HEK293 (cell line): ENCODE measurements around the gene TWF2.

Experiments
- CTCF ChIA-PET: fragments of 350-600 bp; formaldehyde crosslinking; extraction: SDS; loops from one replicate; lab custom pipeline; 2021; ENCODE audit warnings: antibody characterized with exemption; lab: Yijun Ruan, JAX
- POLR2A ChIA-PET: fragments of 300-600 bp; formaldehyde crosslinking; extraction: SDS; loops from one replicate; lab custom pipeline; 2020; ENCODE audit warnings: antibody characterized with exemption, inconsistent platforms; lab: Yijun Ruan, JAX
- H3K27ac ChIP-seq: fragments of 200-500 bp; sonication (Bioruptor generic); 2 replicates; pipeline ENCODE4 v1.5.1; 2014; ENCODE audit warnings: low read depth, low read length, control low read depth, inconsistent platforms; ENCODE audit errors: extremely low read depth
- H3K36me3 ChIP-seq, 2 experiments: fragments of 200-500 bp in 1 of 2; sonication (Bioruptor generic) in 1 of 2; 1 replicate in 1 of 2; 2 replicates in 1 of 2; pipeline ENCODE4 v1.5.1; 2014 to 2017; ENCODE audit warnings: inconsistent platforms in 2 of 2, low read length in 2 of 2; ENCODE audit not compliant: control insufficient read depth in 2 of 2, insufficient read depth in 1 of 2
- H3K4me1 ChIP-seq: fragments of 200-500 bp; sonication (Bioruptor generic); 2 replicates; pipeline ENCODE4 v1.5.1; 2014; ENCODE audit warnings: mild to moderate bottlenecking, low read length, inconsistent platforms; ENCODE audit not compliant: control insufficient read depth, insufficient read depth
- H3K4me3 ChIP-seq: 2 replicates; pipeline ENCODE4 v1.5.1; 2011; ENCODE audit warnings: low read depth, mild to moderate bottlenecking, control low read depth, low read length, moderate library complexity
- H3K9me3 ChIP-seq: fragments of 200-500 bp; sonication (Bioruptor generic); 2 replicates; pipeline ENCODE4 v1.5.1; 2014; ENCODE audit warnings: low read depth, low read length, inconsistent platforms; ENCODE audit not compliant: control insufficient read depth, insufficient read depth
- GFI1B ChIP-seq: fragments of 450-650 bp; formaldehyde crosslinking; IDR thresholded peaks from 2 replicates; pipeline ENCODE4 v1.5.1; 2016; ENCODE audit warnings: missing biosample characterization, missing genetic modification characterization
- KLF10 ChIP-seq: fragments of 450-650 bp; IDR thresholded peaks from 2 replicates; pipeline ENCODE4 v1.5.1; 2018; ENCODE audit warnings: missing biosample characterization, mild to moderate bottlenecking, missing genetic modification characterization
- KLF8 ChIP-seq: fragments of 450-650 bp; formaldehyde crosslinking; IDR thresholded peaks from 2 replicates; pipeline ENCODE4 v1.5.1; 2016; ENCODE audit warnings: missing biosample characterization, missing genetic modification characterization
- KLF9 ChIP-seq: fragments of 450-650 bp; formaldehyde crosslinking; IDR thresholded peaks from 2 replicates; pipeline ENCODE4 v1.5.1; 2016; ENCODE audit warnings: missing biosample characterization, missing genetic modification characterization, low read depth
- MEIS1 ChIP-seq: sonication (generic); formaldehyde crosslinking; IDR thresholded peaks from 2 replicates; pipeline ENCODE4 v1.8.1; 2022; ENCODE audit warnings: missing genetic modification reagents, mild to moderate bottlenecking, borderline replicate concordance
- MYNN ChIP-seq: fragments of 450-650 bp; formaldehyde crosslinking; IDR thresholded peaks from 2 replicates; pipeline ENCODE4 v1.5.1; 2016; ENCODE audit warnings: missing biosample characterization, missing genetic modification characterization, borderline replicate concordance
- MZF1 ChIP-seq: fragments of 450-650 bp; formaldehyde crosslinking; IDR thresholded peaks from 2 replicates; pipeline ENCODE4 v1.5.1; 2017; ENCODE audit warnings: missing biosample characterization, missing genetic modification characterization, borderline replicate concordance
- OSR2 ChIP-seq: fragments of 450-650 bp; formaldehyde crosslinking; IDR thresholded peaks from 2 replicates; pipeline ENCODE4 v1.5.1; 2016; ENCODE audit warnings: missing biosample characterization, missing genetic modification characterization
- SCRT2 ChIP-seq: fragments of 450-650 bp; formaldehyde crosslinking; IDR thresholded peaks from 2 replicates; pipeline ENCODE4 v1.5.1; 2016; ENCODE audit warnings: missing biosample characterization, missing genetic modification characterization
- ZBTB20 ChIP-seq: fragments of 450-650 bp; formaldehyde crosslinking; IDR thresholded peaks from 2 replicates; pipeline ENCODE4 v1.5.1; 2016; ENCODE audit warnings: missing biosample characterization, missing genetic modification characterization
- ZNF112 ChIP-seq: fragments of 450-650 bp; formaldehyde crosslinking; IDR thresholded peaks from 2 replicates; pipeline ENCODE4 v1.5.0; 2017; ENCODE audit warnings: missing biosample characterization, missing genetic modification characterization
- ZNF132 ChIP-seq: fragments of 450-650 bp; formaldehyde crosslinking; IDR thresholded peaks from 2 replicates; pipeline ENCODE4 v1.5.1; 2017; ENCODE audit warnings: missing biosample characterization, missing genetic modification characterization, borderline replicate concordance
- ZNF133 ChIP-seq: fragments of 450-650 bp; formaldehyde crosslinking; IDR thresholded peaks from 2 replicates; pipeline ENCODE4 v1.5.1; 2016; ENCODE audit warnings: missing biosample characterization, missing genetic modification characterization
- ZNF184 ChIP-seq: fragments of 450-650 bp; IDR thresholded peaks from 2 replicates; pipeline ENCODE4 v1.5.1; 2018; ENCODE audit warnings: missing biosample characterization, mild to moderate bottlenecking, missing genetic modification characterization
- ZNF221 ChIP-seq: fragments of 450-650 bp; formaldehyde crosslinking; IDR thresholded peaks from 2 replicates; pipeline ENCODE4 v1.5.1; 2017; ENCODE audit warnings: missing biosample characterization, missing genetic modification characterization, borderline replicate concordance
- ZNF302 ChIP-seq: fragments of 450-650 bp; formaldehyde crosslinking; IDR thresholded peaks from 2 replicates; pipeline ENCODE4 v1.5.1; 2016; ENCODE audit warnings: missing biosample characterization, missing genetic modification characterization, low read depth
- ZNF335 ChIP-seq: fragments of 450-650 bp; formaldehyde crosslinking; conservative IDR thresholded peaks from 2 replicates; pipeline ENCODE4 v1.5.1; 2016; ENCODE audit warnings: missing biosample characterization, missing genetic modification characterization
- ZNF426 ChIP-seq: fragments of 450-650 bp; formaldehyde crosslinking; IDR thresholded peaks from 2 replicates; pipeline ENCODE4 v1.5.1; 2017; ENCODE audit warnings: missing biosample characterization, missing genetic modification characterization, mild to moderate bottlenecking, inconsistent platforms, moderate library complexity
- ZNF555 ChIP-seq: fragments of 450-650 bp; formaldehyde crosslinking; conservative IDR thresholded peaks from 2 replicates; pipeline ENCODE4 v1.5.1; 2017; ENCODE audit warnings: missing biosample characterization, mild to moderate bottlenecking, missing genetic modification characterization, inconsistent platforms
- ZNF621 ChIP-seq: fragments of 450-650 bp; formaldehyde crosslinking; IDR thresholded peaks from 2 replicates; pipeline ENCODE4 v1.5.1; 2017; ENCODE audit warnings: missing biosample characterization, missing genetic modification characterization
- ZNF670 ChIP-seq: fragments of 450-650 bp; formaldehyde crosslinking; IDR thresholded peaks from 2 replicates; pipeline ENCODE4 v1.5.1; 2016; ENCODE audit warnings: missing biosample characterization, missing genetic modification characterization, low read depth
- TF ChIP-seq, protein P1 (sequence below): fragments of 450-650 bp; formaldehyde crosslinking; IDR thresholded peaks from 2 replicates; pipeline ENCODE4 v1.5.1; 2017; ENCODE audit warnings: missing biosample characterization, missing genetic modification characterization
- TF ChIP-seq, protein P2 (sequence below): fragments of 450-650 bp; formaldehyde crosslinking; IDR thresholded peaks from 2 replicates; pipeline ENCODE4 v1.5.1; 2016; ENCODE audit warnings: missing biosample characterization, missing genetic modification characterization
- TF ChIP-seq, protein P3 (sequence below): fragments of 450-650 bp; formaldehyde crosslinking; conservative IDR thresholded peaks from 2 replicates; pipeline ENCODE4 v1.5.1; 2016; ENCODE audit warnings: low read depth, missing biosample characterization, missing genetic modification characterization
- TF ChIP-seq, protein P4 (sequence below): fragments of 450-650 bp; formaldehyde crosslinking; IDR thresholded peaks from 2 replicates; pipeline ENCODE4 v1.5.1; 2016; ENCODE audit warnings: missing biosample characterization, missing genetic modification characterization

The TWF2 gene

DNA sequence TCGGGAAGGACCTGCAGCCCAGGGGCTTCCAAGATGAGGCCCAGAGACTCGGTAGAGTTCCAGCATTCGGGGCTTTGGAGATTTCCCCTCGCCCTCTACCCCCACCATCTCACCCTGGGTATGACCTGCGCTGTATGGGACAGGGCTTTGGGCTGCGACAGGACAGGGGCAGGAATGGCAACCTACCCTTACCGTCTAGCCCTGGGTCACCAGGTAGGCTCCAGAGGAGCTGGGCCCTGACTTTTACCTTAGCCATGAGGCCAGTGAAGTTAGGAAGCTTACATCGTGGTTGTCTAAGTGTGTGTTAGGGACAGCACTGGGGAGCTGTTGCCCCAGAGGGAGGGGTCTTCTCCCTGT, 7.3 kb upstream of the TWF2 start:
- POLR2A ChIA-PET, result interaction anchor here (0.6 to 1.0 kb wide), 2 partner anchors 9 to 13 kb away, joined by 3 read pairs; no protein-coding TSS in a partner anchor
- H3K4me3 ChIP-seq, result peak overlapping the region; percentile 21; the same call in 1 of the 2 replicates
- CTCF ChIA-PET, result no interaction called here
- H3K9me3 ChIP-seq, result no peaks in the 10 kb centered on the region
- H3K36me3 ChIP-seq, result peaks cover 0 to 34% of the 10 kb centered on the region in 2 experiments; a peak in 2 of 3 replicates
- TF ChIP-seq ZNF670 (tag by site-specific recombination), result no peak
- 0 out of 2 replicates have a peak, but pooled peaks have one; percentile 29 for TF ChIP-seq ZNF335 (tag by site-specific recombination)
- TF ChIP-seq, protein P1, sequence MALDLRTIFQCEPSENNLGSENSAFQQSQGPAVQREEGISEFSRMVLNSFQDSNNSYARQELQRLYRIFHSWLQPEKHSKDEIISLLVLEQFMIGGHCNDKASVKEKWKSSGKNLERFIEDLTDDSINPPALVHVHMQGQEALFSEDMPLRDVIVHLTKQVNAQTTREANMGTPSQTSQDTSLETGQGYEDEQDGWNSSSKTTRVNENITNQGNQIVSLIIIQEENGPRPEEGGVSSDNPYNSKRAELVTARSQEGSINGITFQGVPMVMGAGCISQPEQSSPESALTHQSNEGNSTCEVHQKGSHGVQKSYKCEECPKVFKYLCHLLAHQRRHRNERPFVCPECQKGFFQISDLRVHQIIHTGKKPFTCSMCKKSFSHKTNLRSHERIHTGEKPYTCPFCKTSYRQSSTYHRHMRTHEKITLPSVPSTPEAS (tag by site-specific recombination), result no peak
- TF ChIP-seq ZNF132 (tag by site-specific recombination), result no peak
- no peak for TF ChIP-seq ZNF555 (tag by site-specific recombination)
- TF ChIP-seq ZNF221 (tag by site-specific recombination), result no peak
- TF ChIP-seq ZNF184, result no peak
- 0 out of 2 replicates have a peak, but pooled peaks have one; percentile 6 for TF ChIP-seq SCRT2 (tag by site-specific recombination)
- TF ChIP-seq KLF10 (tag by site-specific recombination), result no peak
- TF ChIP-seq KLF8 (tag by site-specific recombination), result no peak
- no peak for TF ChIP-seq ZNF426 (tag by site-specific recombination)
- TF ChIP-seq ZNF112 (tag by site-specific recombination), result no peak
- TF ChIP-seq, protein P2, sequence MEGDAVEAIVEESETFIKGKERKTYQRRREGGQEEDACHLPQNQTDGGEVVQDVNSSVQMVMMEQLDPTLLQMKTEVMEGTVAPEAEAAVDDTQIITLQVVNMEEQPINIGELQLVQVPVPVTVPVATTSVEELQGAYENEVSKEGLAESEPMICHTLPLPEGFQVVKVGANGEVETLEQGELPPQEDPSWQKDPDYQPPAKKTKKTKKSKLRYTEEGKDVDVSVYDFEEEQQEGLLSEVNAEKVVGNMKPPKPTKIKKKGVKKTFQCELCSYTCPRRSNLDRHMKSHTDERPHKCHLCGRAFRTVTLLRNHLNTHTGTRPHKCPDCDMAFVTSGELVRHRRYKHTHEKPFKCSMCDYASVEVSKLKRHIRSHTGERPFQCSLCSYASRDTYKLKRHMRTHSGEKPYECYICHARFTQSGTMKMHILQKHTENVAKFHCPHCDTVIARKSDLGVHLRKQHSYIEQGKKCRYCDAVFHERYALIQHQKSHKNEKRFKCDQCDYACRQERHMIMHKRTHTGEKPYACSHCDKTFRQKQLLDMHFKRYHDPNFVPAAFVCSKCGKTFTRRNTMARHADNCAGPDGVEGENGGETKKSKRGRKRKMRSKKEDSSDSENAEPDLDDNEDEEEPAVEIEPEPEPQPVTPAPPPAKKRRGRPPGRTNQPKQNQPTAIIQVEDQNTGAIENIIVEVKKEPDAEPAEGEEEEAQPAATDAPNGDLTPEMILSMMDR, result no peak
- TF ChIP-seq KLF9, result no peak
- TF ChIP-seq, protein P3, sequence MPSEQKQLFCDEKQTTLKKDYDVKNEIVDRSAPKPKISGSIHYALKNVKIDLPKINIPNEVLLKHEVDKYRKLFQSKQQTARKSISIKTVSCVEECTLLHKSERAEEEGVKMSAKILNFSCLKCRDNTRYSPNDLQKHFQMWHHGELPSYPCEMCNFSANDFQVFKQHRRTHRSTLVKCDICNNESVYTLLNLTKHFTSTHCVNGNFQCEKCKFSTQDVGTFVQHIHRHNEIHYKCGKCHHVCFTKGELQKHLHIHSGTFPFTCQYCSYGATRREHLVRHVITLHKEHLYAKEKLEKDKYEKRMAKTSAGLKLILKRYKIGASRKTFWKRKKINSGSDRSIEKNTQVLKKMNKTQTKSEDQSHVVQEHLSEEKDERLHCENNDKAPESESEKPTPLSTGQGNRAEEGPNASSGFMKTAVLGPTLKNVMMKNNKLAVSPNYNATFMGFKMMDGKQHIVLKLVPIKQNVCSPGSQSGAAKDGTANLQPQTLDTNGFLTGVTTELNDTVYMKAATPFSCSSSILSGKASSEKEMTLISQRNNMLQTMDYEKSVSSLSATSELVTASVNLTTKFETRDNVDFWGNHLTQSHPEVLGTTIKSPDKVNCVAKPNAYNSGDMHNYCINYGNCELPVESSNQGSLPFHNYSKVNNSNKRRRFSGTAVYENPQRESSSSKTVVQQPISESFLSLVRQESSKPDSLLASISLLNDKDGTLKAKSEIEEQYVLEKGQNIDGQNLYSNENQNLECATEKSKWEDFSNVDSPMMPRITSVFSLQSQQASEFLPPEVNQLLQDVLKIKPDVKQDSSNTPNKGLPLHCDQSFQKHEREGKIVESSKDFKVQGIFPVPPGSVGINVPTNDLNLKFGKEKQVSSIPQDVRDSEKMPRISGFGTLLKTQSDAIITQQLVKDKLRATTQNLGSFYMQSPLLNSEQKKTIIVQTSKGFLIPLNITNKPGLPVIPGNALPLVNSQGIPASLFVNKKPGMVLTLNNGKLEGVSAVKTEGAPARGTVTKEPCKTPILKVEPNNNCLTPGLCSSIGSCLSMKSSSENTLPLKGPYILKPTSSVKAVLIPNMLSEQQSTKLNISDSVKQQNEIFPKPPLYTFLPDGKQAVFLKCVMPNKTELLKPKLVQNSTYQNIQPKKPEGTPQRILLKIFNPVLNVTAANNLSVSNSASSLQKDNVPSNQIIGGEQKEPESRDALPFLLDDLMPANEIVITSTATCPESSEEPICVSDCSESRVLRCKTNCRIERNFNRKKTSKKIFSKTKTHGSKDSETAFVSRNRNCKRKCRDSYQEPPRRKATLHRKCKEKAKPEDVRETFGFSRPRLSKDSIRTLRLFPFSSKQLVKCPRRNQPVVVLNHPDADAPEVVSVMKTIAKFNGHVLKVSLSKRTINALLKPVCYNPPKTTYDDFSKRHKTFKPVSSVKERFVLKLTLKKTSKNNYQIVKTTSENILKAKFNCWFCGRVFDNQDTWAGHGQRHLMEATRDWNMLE, result no peak
- TF ChIP-seq ZNF133 (tag by site-specific recombination), result no peak
- TF ChIP-seq GFI1B (tag by site-specific recombination), result no peak
- TF ChIP-seq MYNN (tag by site-specific recombination), result no peak
- no peak for TF ChIP-seq ZNF302 (tag by site-specific recombination)
- TF ChIP-seq ZNF621, result no peak
- TF ChIP-seq MEIS1 (CRISPR knock-in tag), result no peak
- no peak for TF ChIP-seq OSR2 (tag by site-specific recombination)
- TF ChIP-seq ZBTB20 (tag by site-specific recombination), result 0 out of 2 replicates have a peak, but pooled peaks have one; percentile 5
- TF ChIP-seq, protein P4, sequence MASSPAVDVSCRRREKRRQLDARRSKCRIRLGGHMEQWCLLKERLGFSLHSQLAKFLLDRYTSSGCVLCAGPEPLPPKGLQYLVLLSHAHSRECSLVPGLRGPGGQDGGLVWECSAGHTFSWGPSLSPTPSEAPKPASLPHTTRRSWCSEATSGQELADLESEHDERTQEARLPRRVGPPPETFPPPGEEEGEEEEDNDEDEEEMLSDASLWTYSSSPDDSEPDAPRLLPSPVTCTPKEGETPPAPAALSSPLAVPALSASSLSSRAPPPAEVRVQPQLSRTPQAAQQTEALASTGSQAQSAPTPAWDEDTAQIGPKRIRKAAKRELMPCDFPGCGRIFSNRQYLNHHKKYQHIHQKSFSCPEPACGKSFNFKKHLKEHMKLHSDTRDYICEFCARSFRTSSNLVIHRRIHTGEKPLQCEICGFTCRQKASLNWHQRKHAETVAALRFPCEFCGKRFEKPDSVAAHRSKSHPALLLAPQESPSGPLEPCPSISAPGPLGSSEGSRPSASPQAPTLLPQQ (tag by site-specific recombination), result no peak
- no peak for TF ChIP-seq MZF1 (tag by site-specific recombination)
- no peaks in the 10 kb centered on the region; the same call in 1 of the 2 replicates for H3K4me1 ChIP-seq
- no peak overlapping the region; the same call in 1 of the 2 replicates for H3K27ac ChIP-seq
